Osteocyte (in vitro differentiated cells): Measurements from ENCODE around the gene EIF4A3. TPM values are rescaled to one million over a fixed set of nuclear protein-coding genes. Genes with fewer than 3 reads are reported as not detected.

ENCODE experiments used
- DNase-seq: peaks from one replicate; pipeline ENCODE4 v3.0.0; 2021; ENCODE audit warnings: mixed read lengths; ENCODE audit not compliant: unreplicated experiment; ENCODE audit errors: extremely low spot score
- H3K27ac Mint-ChIP-seq: one replicate; pipeline ENCODE4 v1.8.0; 2021; ENCODE audit warnings: mild to moderate bottlenecking, mixed read lengths; ENCODE audit not compliant: unreplicated experiment
- H3K27me3 Mint-ChIP-seq: one replicate; pipeline ENCODE4 v1.8.0; 2021; ENCODE audit warnings: mixed read lengths; ENCODE audit not compliant: unreplicated experiment
- H3K36me3 Mint-ChIP-seq: one replicate; pipeline ENCODE4 v1.8.0; 2021; ENCODE audit warnings: mixed read lengths; ENCODE audit not compliant: unreplicated experiment
- H3K4me1 Mint-ChIP-seq: one replicate; pipeline ENCODE4 v1.8.0; 2021; ENCODE audit warnings: mixed read lengths; ENCODE audit not compliant: unreplicated experiment
- H3K4me3 Mint-ChIP-seq: one replicate; pipeline ENCODE4 v1.8.0; 2021; ENCODE audit warnings: mild to moderate bottlenecking, moderate library complexity, mixed read lengths; ENCODE audit not compliant: unreplicated experiment
- H3K9me3 Mint-ChIP-seq: one replicate; pipeline ENCODE4 v1.8.0; 2021; ENCODE audit warnings: mixed read lengths; ENCODE audit not compliant: unreplicated experiment
- total RNA-seq: library from RNA; stranded (reverse); gene quantifications from 2 replicates; pipeline ENCODE4 v1.2.1, GENCODE V29; 2021
- TF ChIP-seq, protein P1 (sequence below): fragments of 200-600 bp; sonication (generic); IDR thresholded peaks from 2 replicates; pipeline ENCODE4 v1.5.0; 2021; ENCODE audit warnings: antibody characterized with exemption, mild to moderate bottlenecking, moderate library complexity

EIF4A3 gene
- total RNA-seq, 1 donor from 2014 or later, result 85.7 TPM

GRCh38 chr17:80110927-80111701, 35.8 kb downstream of the EIF4A3 start:
- no peak overlapping the region for H3K4me3 Mint-ChIP-seq
- peaks cover 11% of the 10 kb centered on the region for H3K27me3 Mint-ChIP-seq
- TF ChIP-seq, protein P1, sequence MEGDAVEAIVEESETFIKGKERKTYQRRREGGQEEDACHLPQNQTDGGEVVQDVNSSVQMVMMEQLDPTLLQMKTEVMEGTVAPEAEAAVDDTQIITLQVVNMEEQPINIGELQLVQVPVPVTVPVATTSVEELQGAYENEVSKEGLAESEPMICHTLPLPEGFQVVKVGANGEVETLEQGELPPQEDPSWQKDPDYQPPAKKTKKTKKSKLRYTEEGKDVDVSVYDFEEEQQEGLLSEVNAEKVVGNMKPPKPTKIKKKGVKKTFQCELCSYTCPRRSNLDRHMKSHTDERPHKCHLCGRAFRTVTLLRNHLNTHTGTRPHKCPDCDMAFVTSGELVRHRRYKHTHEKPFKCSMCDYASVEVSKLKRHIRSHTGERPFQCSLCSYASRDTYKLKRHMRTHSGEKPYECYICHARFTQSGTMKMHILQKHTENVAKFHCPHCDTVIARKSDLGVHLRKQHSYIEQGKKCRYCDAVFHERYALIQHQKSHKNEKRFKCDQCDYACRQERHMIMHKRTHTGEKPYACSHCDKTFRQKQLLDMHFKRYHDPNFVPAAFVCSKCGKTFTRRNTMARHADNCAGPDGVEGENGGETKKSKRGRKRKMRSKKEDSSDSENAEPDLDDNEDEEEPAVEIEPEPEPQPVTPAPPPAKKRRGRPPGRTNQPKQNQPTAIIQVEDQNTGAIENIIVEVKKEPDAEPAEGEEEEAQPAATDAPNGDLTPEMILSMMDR, result no peak
- DNase-seq, result no peak
- no peak overlapping the region for H3K27ac Mint-ChIP-seq
- no peaks in the 10 kb centered on the region for H3K4me1 Mint-ChIP-seq
- H3K36me3 Mint-ChIP-seq, result peaks cover 6% of the 10 kb centered on the region
- H3K9me3 Mint-ChIP-seq, result peaks cover 9% of the 10 kb centered on the region

DNA sequence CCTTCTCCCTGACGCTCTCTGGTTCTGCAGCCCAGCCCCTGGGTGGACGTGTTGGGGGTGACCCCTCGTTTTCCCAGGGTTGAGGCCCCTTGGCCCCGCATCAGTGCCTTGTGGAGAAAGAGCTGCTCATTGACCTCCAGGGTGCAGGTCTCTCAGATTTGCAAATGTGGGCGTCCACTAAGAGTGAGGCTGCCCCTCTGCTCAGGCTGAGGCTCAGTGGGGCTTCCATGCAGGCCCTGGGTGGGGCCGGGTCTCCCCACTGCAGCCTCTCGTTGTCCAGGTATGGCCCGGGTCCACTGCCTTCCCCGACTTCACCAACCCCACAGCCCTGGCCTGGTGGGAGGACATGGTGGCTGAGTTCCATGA, 36.5 kb downstream of the EIF4A3 start:
- H3K36me3 Mint-ChIP-seq, result peaks cover 6% of the 10 kb centered on the region
- H3K4me3 Mint-ChIP-seq, result no peak overlapping the region
- peaks cover 9% of the 10 kb centered on the region for H3K9me3 Mint-ChIP-seq
- no peak overlapping the region for H3K27ac Mint-ChIP-seq
- DNase-seq, result no peak
- no peaks in the 10 kb centered on the region for H3K4me1 Mint-ChIP-seq
- H3K27me3 Mint-ChIP-seq, result peaks cover 11% of the 10 kb centered on the region
- TF ChIP-seq, protein P1, result no peak

DNA sequence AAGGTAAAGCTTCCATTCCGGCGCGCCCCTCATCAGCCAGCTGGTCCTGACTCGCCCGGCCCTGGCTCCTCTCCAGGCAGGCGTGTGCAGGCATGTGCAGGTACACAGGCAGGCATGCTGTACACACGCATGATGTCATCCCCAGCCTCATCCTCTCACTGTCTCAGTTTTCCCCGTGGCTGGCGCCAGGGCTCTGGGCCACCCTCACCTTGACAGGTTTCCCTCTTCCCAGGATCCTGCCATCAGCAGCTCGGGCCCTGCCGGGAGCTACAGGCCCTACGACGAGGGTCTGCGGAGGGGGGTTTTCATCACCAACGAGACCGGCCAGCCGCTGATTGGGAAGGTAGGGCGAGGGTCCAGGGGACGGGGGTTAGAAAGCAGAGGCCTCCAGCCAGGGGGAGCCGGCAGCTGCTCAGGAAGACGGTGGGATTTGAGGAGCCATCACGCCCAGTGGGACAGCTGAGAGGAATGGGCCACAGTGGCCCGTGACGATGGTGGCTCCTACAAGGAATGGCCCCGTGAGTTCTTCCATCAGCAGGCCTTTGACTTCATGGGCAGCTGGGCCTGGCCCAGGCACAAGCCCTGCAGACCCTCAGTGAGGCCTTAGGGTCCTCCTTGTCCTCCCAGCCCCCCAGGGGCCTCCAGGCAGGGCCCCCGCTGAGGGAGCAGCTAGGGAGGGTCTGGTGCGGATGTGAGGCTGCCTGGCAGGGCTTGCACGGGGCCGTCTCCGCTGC, 37.0 kb downstream of the EIF4A3 start:
- Mint-ChIP-seq H3K36me3 (peaks cover 1% of the 10 kb centered on the region), H3K27me3 (peaks cover 6% of the 10 kb centered on the region), H3K4me1 (no peaks in the 10 kb centered on the region), H3K9me3 (peaks cover 4% of the 10 kb centered on the region), H3K27ac (no peak overlapping the region), H3K4me3 (no peak overlapping the region)
- DNase-seq, result no peak
- TF ChIP-seq, protein P1, result no peak

DNA sequence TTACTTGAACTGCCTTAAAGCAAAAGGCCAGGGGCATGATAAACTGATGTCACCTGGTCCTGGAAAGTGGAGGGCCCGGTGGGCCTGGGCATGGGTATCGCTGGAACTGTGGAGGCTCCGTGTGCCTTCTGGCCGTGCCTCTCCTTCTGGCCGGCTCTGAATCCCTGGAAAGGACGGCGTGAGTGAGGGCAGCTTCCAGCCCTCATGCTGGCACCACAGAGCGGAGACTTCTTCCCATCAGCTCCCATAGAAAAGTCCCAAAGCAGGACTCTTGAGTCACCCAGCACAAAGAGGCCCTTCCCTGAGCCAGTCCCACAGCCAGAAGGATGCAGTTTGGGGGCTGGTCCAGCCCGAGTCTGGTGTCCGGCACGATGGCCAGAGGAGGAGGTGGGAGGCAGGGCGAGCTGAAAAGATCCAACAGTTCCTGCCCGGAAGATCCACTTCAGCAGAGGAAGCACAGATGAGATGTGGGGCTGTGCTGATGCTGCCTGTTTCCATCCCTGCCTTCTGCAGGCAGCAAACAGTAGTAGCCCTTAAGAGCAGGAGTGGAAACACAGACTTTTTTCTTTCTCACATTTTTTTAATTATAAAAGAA, 37.8 kb downstream of the EIF4A3 start:
- no peaks in the 10 kb centered on the region for H3K27me3 Mint-ChIP-seq
- TF ChIP-seq, protein P1, result no peak
- H3K4me3 Mint-ChIP-seq, result no peak overlapping the region
- H3K36me3 Mint-ChIP-seq, result no peaks in the 10 kb centered on the region
- H3K27ac Mint-ChIP-seq, result no peak overlapping the region
- no peak for DNase-seq
- H3K4me1 Mint-ChIP-seq, result peaks cover 3% of the 10 kb centered on the region
- no peaks in the 10 kb centered on the region for H3K9me3 Mint-ChIP-seq
